GM10847 (cell line): ENCODE data around the gene SPATA31E1.

ENCODE experiments used
- POLR2A ChIP-seq: IDR thresholded peaks from 2 replicates; pipeline ENCODE4 v1.6.1; 2011; ENCODE audit not compliant: insufficient read length; ENCODE audit errors: extremely low read depth

SPATA31E1 gene

GRCh38 chr9:87875831-87876545, 6.7 kb upstream of the SPATA31E1 start:
- no peak for TF ChIP-seq POLR2A

GRCh38 chr9:87876708-87877107, 6.0 kb upstream of the SPATA31E1 start:
- TF ChIP-seq POLR2A: no peak

- no peak for TF ChIP-seq POLR2A
These were observed 3.6 kb upstream of the SPATA31E1 start for GRCh38 chr9:87878989-87879511.

- no peak for TF ChIP-seq POLR2A
These were observed 2.6 kb upstream of the SPATA31E1 start for GRCh38 chr9:87880116-87880515.

GRCh38 chr9:87880683-87881082, 2.0 kb upstream of the SPATA31E1 start:
- TF ChIP-seq POLR2A: no peak

- TF ChIP-seq POLR2A: no peak
These were observed 597 bp downstream of the SPATA31E1 start for GRCh38 chr9:87883274-87883673.

- no peak for TF ChIP-seq POLR2A
These were observed 1.3 kb downstream of the SPATA31E1 start for GRCh38 chr9:87883990-87884389.

- no peak for TF ChIP-seq POLR2A
These were observed 2.1 kb downstream of the SPATA31E1 start for GRCh38 chr9:87884578-87885459.

- TF ChIP-seq POLR2A: no peak
These were observed 3.0 kb downstream of the SPATA31E1 start for GRCh38 chr9:87885484-87886189.

- no peak for TF ChIP-seq POLR2A
These were observed 3.7 kb downstream of the SPATA31E1 start for GRCh38 chr9:87886210-87886932.

GRCh38 chr9:87886933-87887505, 4.3 kb downstream of the SPATA31E1 start:
- TF ChIP-seq POLR2A: no peak

GRCh38 chr9:87887661-87888480, 5.2 kb downstream of the SPATA31E1 start:
- TF ChIP-seq POLR2A: no peak

- TF ChIP-seq POLR2A: no peak
These were observed 5.8 kb downstream of the SPATA31E1 start for GRCh38 chr9:87888501-87888900.
